NCI-H526 treated with DMSO at 0.1 percent for 48 hours (cell line): Measurements from ENCODE around the gene CHCHD1.
"Not testable (repeated sequence)": the region's sequence is repeated elsewhere in the genome, so short reads cannot be mapped to it uniquely, and the experiment has no call there.

Experiments
- DNase-seq: peaks from one replicate; lab custom pipeline; 2025; lab: John Stamatoyannopoulos, UW

The CHCHD1 gene

DNA sequence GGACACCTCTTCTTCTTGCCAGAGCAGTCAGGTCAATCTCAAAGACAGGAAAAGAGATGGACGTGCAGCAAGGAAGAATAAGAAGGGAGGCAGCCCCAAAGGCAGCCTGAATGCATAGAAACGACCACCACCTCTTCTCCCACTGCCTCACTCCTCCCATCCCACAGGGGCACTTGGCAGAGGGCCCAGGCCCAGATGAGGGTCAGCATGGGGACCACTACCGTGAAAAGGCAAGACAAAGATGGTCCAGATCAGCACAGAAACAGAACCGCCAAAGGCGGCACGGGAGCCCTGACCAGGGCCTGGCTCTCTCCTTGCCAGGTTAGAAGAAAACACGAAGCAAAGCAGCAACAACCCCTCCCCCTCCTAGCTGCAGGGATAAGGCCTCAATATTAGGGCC lies 31.5 kb downstream of the CHCHD1 start:
- DNase-seq = no peak

DNA sequence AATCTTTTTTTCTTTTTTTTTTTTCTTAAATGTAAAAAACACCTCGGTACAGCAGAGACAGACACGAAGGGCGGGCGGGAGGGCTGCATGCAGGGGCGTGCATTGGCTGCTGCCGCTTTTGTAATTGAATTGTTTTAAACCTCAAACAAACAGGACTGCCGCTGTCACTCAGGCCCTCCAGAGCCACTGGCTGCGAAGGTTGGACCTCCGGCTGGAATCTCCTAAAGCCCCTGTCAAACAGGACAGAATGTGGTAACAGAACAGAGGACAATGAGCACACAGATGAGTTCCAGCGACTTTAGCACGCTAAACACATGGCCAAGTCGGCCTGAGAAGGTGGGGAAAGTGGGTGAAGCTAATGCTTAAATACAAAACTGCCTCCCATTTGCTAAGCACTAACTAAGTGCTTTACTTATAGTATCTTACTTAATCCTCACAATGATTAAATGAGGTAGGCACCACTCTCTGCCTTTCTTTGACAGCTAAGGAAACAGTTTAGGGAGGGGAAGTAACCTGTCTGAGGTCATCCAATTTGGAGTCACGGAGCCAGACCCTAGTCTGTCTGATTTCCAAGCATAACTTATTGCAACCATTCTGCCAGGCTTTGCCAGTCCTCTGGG lies 32.5 kb downstream of the CHCHD1 start:
- DNase-seq = no peak

- DNase-seq = no peak
Measured at GRCh38 chr10:73814896-73815718, 33.3 kb downstream of the CHCHD1 start.

- DNase-seq = no peak
Measured at GRCh38 chr10:73815719-73816030, 33.8 kb downstream of the CHCHD1 start.

DNA sequence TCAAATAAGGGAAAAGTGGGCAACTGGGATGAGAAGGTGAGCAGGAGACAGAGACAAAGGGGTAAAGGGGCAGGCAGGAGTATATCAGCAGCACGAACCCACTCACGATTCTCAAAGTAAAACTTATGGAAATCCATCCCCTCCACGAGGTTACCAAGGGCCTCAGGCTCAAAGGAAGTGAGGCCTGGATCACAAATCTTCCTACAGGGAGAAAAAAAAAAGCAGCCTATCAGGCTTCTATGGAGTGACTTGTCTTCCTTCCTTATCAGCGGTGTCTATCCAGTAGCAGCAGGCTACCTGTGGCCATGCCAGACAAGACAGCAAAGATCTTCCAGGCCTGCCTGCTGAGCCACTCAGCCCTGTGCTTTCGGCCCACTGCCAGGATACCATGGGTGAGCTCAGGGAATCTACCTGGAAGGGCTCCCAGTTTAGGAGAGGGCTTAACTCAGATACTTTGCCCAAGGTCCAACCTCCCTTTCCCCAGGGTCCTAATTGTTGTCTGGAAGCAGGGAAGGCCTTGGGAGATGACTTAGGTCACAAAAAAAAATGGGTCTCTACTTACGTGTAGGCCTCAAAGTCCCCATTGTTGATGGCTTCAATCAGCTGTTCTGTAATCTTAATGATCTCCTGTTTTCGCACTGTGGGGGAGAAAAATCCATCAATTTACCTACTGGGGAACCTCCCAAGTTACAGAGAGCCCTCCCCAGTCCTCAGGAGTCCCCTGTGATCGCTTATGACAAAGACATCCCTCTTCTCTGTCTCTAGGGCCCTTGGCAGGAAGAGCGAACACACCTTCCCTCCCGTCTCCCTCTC lies 35.3 kb downstream of the CHCHD1 start:
- DNase-seq = no peak

DNA sequence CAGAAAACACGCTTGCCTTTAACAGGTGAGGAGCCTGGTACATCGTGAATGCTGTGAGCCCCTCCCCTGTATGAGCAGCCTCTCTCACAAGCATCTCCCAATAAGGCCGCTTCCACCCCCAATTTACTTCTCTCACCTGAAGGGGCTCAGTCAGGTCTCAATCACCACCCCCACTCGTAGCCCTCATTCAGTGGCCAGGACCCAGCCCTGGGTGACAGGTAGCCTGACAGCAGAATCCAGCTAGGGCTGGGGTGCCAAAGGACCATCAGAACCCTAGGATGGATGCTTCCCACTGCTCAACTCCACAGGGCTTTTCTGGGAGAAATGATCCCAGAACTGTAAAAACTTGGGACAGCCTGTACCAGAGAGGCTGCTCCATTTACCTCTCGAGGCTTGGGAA lies 36.0 kb downstream of the CHCHD1 start:
- no peak for DNase-seq

DNA sequence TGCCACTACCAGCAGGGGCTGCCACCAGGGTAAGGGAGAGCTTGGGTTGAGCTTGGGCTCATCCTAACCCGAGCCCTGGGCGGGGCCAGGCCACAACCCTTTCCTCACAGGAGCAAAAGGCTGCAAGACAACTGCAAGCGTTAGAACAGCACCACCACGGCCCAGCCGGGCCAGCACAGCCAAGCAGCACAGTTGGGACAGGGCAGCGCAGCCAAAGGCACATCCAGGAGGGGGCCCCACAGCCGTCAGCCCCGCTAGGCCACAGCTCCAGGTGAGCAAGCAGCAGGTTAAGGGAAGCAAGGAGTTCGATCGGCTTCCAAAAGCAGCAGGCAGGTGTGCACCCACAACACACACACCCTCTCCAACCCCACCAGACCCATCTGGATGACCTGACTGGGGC lies 36.6 kb downstream of the CHCHD1 start:
- DNase-seq = no peak

DNA sequence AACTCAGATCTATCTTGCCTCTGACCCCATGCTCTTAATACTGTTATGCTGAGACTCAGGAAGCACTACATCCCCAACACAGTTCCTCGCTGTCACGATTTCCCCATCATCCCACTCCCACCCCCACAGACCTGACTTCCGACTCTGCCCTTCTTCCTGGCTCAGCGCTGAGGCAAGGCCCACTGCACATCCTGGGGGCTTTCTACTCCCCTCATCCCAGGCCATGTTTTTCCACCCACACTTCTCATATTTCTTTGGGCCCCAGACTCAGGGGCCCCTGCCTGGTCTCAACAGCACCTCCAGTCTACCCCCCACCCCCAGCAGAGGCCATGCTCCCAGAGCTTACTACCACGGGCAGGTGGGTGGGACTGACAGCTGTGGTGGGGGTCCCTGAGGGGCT lies 37.2 kb downstream of the CHCHD1 start:
- DNase-seq = no peak

- no peak for DNase-seq
Measured at GRCh38 chr10:73819513-73820093, 37.8 kb downstream of the CHCHD1 start.

- DNase-seq = no peak
Measured at GRCh38 chr10:73823391-73823790, 41.5 kb downstream of the CHCHD1 start.

GRCh38 chr10:73824146-73824725 lies 42.4 kb downstream of the CHCHD1 start:
- DNase-seq = no peak

GRCh38 chr10:73827346-73828089 lies 45.7 kb downstream of the CHCHD1 start:
- DNase-seq = no peak

DNA sequence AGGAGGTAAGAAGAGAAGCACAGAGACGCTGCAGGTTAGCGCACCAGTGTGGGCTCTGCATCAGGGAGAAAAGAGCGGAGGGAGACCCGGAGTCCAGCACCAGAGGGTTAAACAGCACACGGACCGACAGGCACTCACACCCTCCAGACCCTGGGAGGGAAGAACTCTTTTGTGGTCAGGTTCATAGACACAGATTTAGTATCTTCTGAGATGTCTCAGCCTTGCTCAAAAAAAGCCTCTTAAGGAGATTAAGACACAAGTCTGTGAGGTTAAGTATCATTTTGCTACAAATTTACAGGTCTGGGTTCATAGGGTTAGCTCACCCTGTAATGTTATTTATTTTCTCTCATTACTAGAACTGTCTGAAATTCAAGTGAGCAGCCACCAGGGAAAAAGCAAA lies 46.3 kb downstream of the CHCHD1 start:
- DNase-seq = no peak

GRCh38 chr10:73829090-73829489 lies 47.2 kb downstream of the CHCHD1 start:
- DNase-seq = not testable (repeated sequence)
